GM23248 (cell line): ENCODE data around the gene CLDN18.

Source experiments
- EZH2 ChIP-seq: fragments of 200-600 bp; sonication (generic); IDR thresholded peaks from 2 replicates; pipeline ENCODE4 v1.6.1; 2018; ENCODE audit warnings: antibody characterized with exemption, mild to moderate bottlenecking; ENCODE audit not compliant: insufficient read depth, poor library complexity, severe bottlenecking
- EZH2phosphoT487 ChIP-seq: fragments of 200-600 bp; sonication (generic); IDR thresholded peaks from 2 replicates; pipeline ENCODE4 v1.6.1; 2018; ENCODE audit warnings: antibody characterized with exemption, moderate library complexity, mild to moderate bottlenecking, low read depth; ENCODE audit not compliant: insufficient read depth

GRCh38 chr3:138036572-138036971 is 26.6 kb downstream of the CLDN18 start:
- TF ChIP-seq EZH2phosphoT487 = no peak
- no peak for TF ChIP-seq EZH2
